ENCODE results near the gene NSG1.

DNA sequence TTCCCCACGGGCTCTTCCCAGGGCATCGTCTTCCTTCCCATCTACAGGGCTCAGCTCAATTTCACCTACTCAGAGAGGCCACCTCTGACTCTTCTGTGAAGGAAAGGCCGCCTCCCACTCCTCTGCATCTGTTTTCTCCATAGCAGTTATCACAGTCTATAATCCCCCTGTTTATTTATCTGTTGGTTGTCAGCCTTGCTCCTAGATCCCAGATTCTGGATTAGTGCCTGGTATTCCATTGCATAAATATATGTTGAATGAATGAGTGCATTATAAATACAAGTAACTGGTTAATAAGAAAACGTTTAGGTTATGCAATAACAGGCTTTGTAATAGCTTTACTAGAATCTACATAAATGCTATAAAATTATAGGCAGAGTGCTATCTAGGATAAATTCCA lies 52.9 kb downstream of the NSG1 start:
- TF ChIP-seq, protein P1, sequence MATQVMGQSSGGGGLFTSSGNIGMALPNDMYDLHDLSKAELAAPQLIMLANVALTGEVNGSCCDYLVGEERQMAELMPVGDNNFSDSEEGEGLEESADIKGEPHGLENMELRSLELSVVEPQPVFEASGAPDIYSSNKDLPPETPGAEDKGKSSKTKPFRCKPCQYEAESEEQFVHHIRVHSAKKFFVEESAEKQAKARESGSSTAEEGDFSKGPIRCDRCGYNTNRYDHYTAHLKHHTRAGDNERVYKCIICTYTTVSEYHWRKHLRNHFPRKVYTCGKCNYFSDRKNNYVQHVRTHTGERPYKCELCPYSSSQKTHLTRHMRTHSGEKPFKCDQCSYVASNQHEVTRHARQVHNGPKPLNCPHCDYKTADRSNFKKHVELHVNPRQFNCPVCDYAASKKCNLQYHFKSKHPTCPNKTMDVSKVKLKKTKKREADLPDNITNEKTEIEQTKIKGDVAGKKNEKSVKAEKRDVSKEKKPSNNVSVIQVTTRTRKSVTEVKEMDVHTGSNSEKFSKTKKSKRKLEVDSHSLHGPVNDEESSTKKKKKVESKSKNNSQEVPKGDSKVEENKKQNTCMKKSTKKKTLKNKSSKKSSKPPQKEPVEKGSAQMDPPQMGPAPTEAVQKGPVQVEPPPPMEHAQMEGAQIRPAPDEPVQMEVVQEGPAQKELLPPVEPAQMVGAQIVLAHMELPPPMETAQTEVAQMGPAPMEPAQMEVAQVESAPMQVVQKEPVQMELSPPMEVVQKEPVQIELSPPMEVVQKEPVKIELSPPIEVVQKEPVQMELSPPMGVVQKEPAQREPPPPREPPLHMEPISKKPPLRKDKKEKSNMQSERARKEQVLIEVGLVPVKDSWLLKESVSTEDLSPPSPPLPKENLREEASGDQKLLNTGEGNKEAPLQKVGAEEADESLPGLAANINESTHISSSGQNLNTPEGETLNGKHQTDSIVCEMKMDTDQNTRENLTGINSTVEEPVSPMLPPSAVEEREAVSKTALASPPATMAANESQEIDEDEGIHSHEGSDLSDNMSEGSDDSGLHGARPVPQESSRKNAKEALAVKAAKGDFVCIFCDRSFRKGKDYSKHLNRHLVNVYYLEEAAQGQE (IDR thresholded peaks at IDR 0.05; ENCODE audit: insufficient read depth in 1 of 2, low read depth in 2 of 2, low read length in 2 of 2) = no peak
- no peak for TF ChIP-seq TAF1 (IDR thresholded peaks at IDR 0.05; ENCODE audit: borderline replicate concordance, insufficient read depth, low read length)
- TF ChIP-seq POLR2AphosphoS5 (IDR thresholded peaks at IDR 0.05; ENCODE audit: low read depth, low read length) = no peak
- no peak for TF ChIP-seq SIN3A (IDR thresholded peaks at IDR 0.05; ENCODE audit: borderline replicate concordance, insufficient read depth, low read length)
